NCI-H2107 treated with DMSO at 0.1 percent for 48 hours (cell line): ENCODE measurements around the gene NPAS3.

Experiments used
- DNase-seq: peaks from one replicate; lab custom pipeline; 2025; ENCODE audit not compliant: unreplicated experiment; lab: John Stamatoyannopoulos, UW

Gene NPAS3

GRCh38 chr14:33606591-33606990, 667.9 kb downstream of the NPAS3 start:
- no peak for DNase-seq

GRCh38 chr14:33609582-33609981, 670.9 kb downstream of the NPAS3 start:
- DNase-seq = no peak

GRCh38 chr14:33610121-33610520, 671.4 kb downstream of the NPAS3 start:
- no peak for DNase-seq

GRCh38 chr14:33611405-33612196, 672.9 kb downstream of the NPAS3 start:
- no peak for DNase-seq

- DNase-seq = no peak
Observed at GRCh38 chr14:33612197-33612505, 673.5 kb downstream of the NPAS3 start.

- peak; percentile 87 for DNase-seq
Observed at GRCh38 chr14:33617154-33617553, 678.5 kb downstream of the NPAS3 start.

GRCh38 chr14:33618361-33619105, 679.9 kb downstream of the NPAS3 start:
- no peak for DNase-seq

GRCh38 chr14:33622496-33622895, 683.8 kb downstream of the NPAS3 start:
- DNase-seq = no peak

GRCh38 chr14:33629792-33630191, 691.1 kb downstream of the NPAS3 start:
- DNase-seq = no peak

GRCh38 chr14:33631021-33631420, 692.3 kb downstream of the NPAS3 start:
- no peak for DNase-seq

- no peak for DNase-seq
Observed at GRCh38 chr14:33631441-33631840, 692.8 kb downstream of the NPAS3 start.

GRCh38 chr14:33634631-33635030, 696.0 kb downstream of the NPAS3 start:
- no peak for DNase-seq

GRCh38 chr14:33636716-33637115, 698.0 kb downstream of the NPAS3 start:
- no peak for DNase-seq

- no peak for DNase-seq
Observed at GRCh38 chr14:33642080-33642479, 703.4 kb downstream of the NPAS3 start.

- no peak for DNase-seq
Observed at GRCh38 chr14:33642691-33643244, 704.1 kb downstream of the NPAS3 start.

- no peak for DNase-seq
Observed at GRCh38 chr14:33643426-33644181, 704.9 kb downstream of the NPAS3 start.

- peak; percentile 62 for DNase-seq
Observed at GRCh38 chr14:33646692-33647260, 708.1 kb downstream of the NPAS3 start.

- DNase-seq = no peak
Observed at GRCh38 chr14:33647385-33647786, 708.7 kb downstream of the NPAS3 start.

- no peak for DNase-seq
Observed at GRCh38 chr14:33650430-33650829, 711.8 kb downstream of the NPAS3 start.

- DNase-seq = no peak
Observed at GRCh38 chr14:33652566-33653307, 714.1 kb downstream of the NPAS3 start.

- DNase-seq = no peak
Observed at GRCh38 chr14:33653308-33653695, 714.6 kb downstream of the NPAS3 start.
